HepG2 (cell line): ENCODE results near the gene COMMD10. TPM values are rescaled to one million over a fixed set of nuclear protein-coding genes. Genes with fewer than 3 reads are reported as not detected.

ENCODE experiments used
- ATAC-seq: fragments of 200-7000 bp; cut with Tn5 transposase; 3 replicates; pipeline ENCODE4 v1.9.1; 2020; ENCODE audit warnings: mild to moderate bottlenecking, moderate library complexity
- BruUV-seq: library from RNA; stranded (reverse); fragments of 400-500 nt; replicated peaks from 2 replicates; lab custom pipeline; 2021; lab: Mats Ljungman, UMichigan
- CTCF ChIA-PET: fragments of 300-600 bp; formaldehyde crosslinking; extraction: SDS; loops from one replicate; lab custom pipeline; 2021; ENCODE audit warnings: low total read pairs, inconsistent platforms, low intra/inter-chr PET ratio; lab: Yijun Ruan, JAX
- POLR2A ChIA-PET: fragments of 350-600 bp; sonication (Branson Sonifier 250); formaldehyde crosslinking; loops from one replicate; lab custom pipeline; 2020; ENCODE audit warnings: antibody characterized with exemption, inconsistent platforms; lab: Yijun Ruan, JAX
- DNase-seq: peaks from one replicate; pipeline ENCODE4 v3.0.0-alpha.2; 2015; ENCODE audit warnings: low spot score
- FAIRE-seq: peaks from 3 replicates; lab custom pipeline; 2011; peaks lifted over from hg19 to GRCh38; lab: Jason Lieb, UNC
- H2AFZ ChIP-seq: one replicate; pipeline ENCODE4 v1.6.1; 2011; ENCODE audit warnings: low read length, inconsistent platforms
- H3K27ac ChIP-seq: fragments of 300-600 bp; 3 replicates; pipeline ENCODE4 v1.8.0; 2011; ENCODE audit warnings: mixed run types, mild to moderate bottlenecking, mixed read lengths, low read length, inconsistent platforms; ENCODE audit not compliant: insufficient read depth; ENCODE audit errors: extremely low read length
- H3K27me3 ChIP-seq, 2 experiments: fragments of 200-600 bp in 1 of 2; 2 replicates in 1 of 2; 3 replicates in 1 of 2; pipeline versions ENCODE4 v1.6.0 to v1.8.0; 2011; ENCODE audit warnings: low read length in 2 of 2, mild to moderate bottlenecking in 2 of 2, moderate library complexity in 2 of 2, inconsistent platforms in 1 of 2; ENCODE audit not compliant: insufficient read depth in 2 of 2, control insufficient read depth in 1 of 2
- H3K36me3 ChIP-seq, 2 experiments: fragments of 200-600 bp in 1 of 2; replicated peaks in 1 of 2; 2 replicates in 1 of 2; 3 replicates in 1 of 2; pipeline versions ENCODE4 v1.5.1 to v1.8.0; 2011; ENCODE audit warnings: low read length in 2 of 2, inconsistent platforms in 1 of 2; ENCODE audit not compliant: insufficient read depth in 2 of 2, control insufficient read depth in 1 of 2
- H3K4me1 ChIP-seq: 2 replicates; pipeline ENCODE4 v1.5.1; 2012; ENCODE audit warnings: low read length, inconsistent platforms; ENCODE audit not compliant: insufficient read depth
- H3K4me2 ChIP-seq: 2 replicates; pipeline ENCODE4 v1.6.0; 2011; ENCODE audit warnings: low read depth, low read length, inconsistent platforms
- H3K4me3 ChIP-seq, 3 experiments: fragments of 200-600 bp in 1 of 3; sonication (generic), shearing (Covaris generic) in 1 of 3; replicated peaks in 1 of 3; 2 replicates each; pipeline ENCODE4 v1.5.1; 2011 to 2016; ENCODE audit warnings: low read length in 3 of 3, inconsistent platforms in 2 of 3, low read depth in 2 of 3, mild to moderate bottlenecking in 2 of 3, control low read depth in 1 of 3, mixed read lengths in 1 of 3; ENCODE audit not compliant: insufficient read depth in 1 of 3
- H3K79me2 ChIP-seq: one replicate; pipeline ENCODE4 v1.6.1; 2011; ENCODE audit warnings: low read length, inconsistent platforms; ENCODE audit not compliant: insufficient read depth
- H3K9ac ChIP-seq: 2 replicates; pipeline ENCODE4 v1.6.0; 2011; ENCODE audit warnings: mild to moderate bottlenecking, low read depth, low read length, inconsistent platforms; ENCODE audit not compliant: insufficient read depth
- H3K9me3 ChIP-seq: 2 replicates; pipeline ENCODE4 v1.5.1; 2012; ENCODE audit warnings: mild to moderate bottlenecking, low read length
- H4K20me1 ChIP-seq: 2 replicates; pipeline ENCODE4 v1.6.0; 2011; ENCODE audit warnings: inconsistent platforms, mild to moderate bottlenecking, low read length, moderate library complexity; ENCODE audit not compliant: insufficient read depth
- CCAR2 ChIP-seq: fragments of 200-400 bp; formaldehyde crosslinking; optimal IDR thresholded peaks from 2 replicates; pipeline ENCODE3; 2018; ENCODE audit warnings: low read depth, mild to moderate bottlenecking, low read length, moderate library complexity
- CENPT ChIP-seq: sonication (generic); formaldehyde crosslinking; IDR thresholded peaks from 2 replicates; pipeline ENCODE4 v1.8.0; 2022; ENCODE audit warnings: low read depth, mild to moderate bottlenecking, moderate library complexity, missing genetic modification reagents
- FOXA3 ChIP-seq: IDR thresholded peaks from 2 replicates; pipeline ENCODE4 v1.6.1; 2016; ENCODE audit warnings: missing genetic modification reagents, missing compliant biosample characterization
- FOXO4 ChIP-seq: sonication (generic); formaldehyde crosslinking; conservative IDR thresholded peaks from 2 replicates; pipeline ENCODE4 v1.8.1; 2023; ENCODE audit warnings: missing genetic modification reagents
- IKZF5 ChIP-seq: IDR thresholded peaks from 2 replicates; pipeline ENCODE4 v1.6.1; 2018; ENCODE audit warnings: missing genetic modification reagents, mild to moderate bottlenecking, missing compliant biosample characterization
- SKIL ChIP-seq: sonication (generic); formaldehyde crosslinking; IDR thresholded peaks from 2 replicates; pipeline ENCODE4 v1.8.0; 2022; ENCODE audit warnings: missing genetic modification reagents, mild to moderate bottlenecking, moderate library complexity, borderline replicate concordance
- ZBTB46 ChIP-seq: sonication (generic); formaldehyde crosslinking; IDR thresholded peaks from 2 replicates; pipeline ENCODE4 v1.4.0; 2020; ENCODE audit warnings: mild to moderate bottlenecking, missing genetic modification reagents, borderline replicate concordance
- ZNF275 ChIP-seq: sonication (generic); formaldehyde crosslinking; IDR thresholded peaks from 2 replicates; pipeline ENCODE4 v1.8.0; 2022; ENCODE audit warnings: missing genetic modification reagents, mild to moderate bottlenecking, inconsistent platforms, borderline replicate concordance
- ZNF512B ChIP-seq: sonication (generic); formaldehyde crosslinking; IDR thresholded peaks from 2 replicates; pipeline ENCODE4 v1.5.1; 2020; ENCODE audit warnings: missing genetic modification reagents, mild to moderate bottlenecking, borderline replicate concordance
- ZNF678 ChIP-seq: sonication (generic); formaldehyde crosslinking; IDR thresholded peaks from 2 replicates; pipeline ENCODE4 v1.4.0; 2020; ENCODE audit warnings: mild to moderate bottlenecking, missing genetic modification reagents
- WGBS: methylation state at CpG from one replicate; pipeline ENCODE4 v1.1.6; 2017; ENCODE audit warnings: low lambda C conversion rate; 5-methylcytosine and 5-hydroxymethylcytosine counted together
- in situ Hi-C: cut with HindIII; loops from 2 replicates; pipeline ENCODE4 v1.10.0; 2017; ENCODE audit warnings: low pct_unique_long_range_greater_than_20kb; ENCODE audit not compliant: extremely low pct_ligation_motif_present
- intact Hi-C: fragments of 100-400 bp; cut with micrococcal nuclease; formaldehyde crosslinking; loops from one replicate; pipeline ENCODE4 v1.10.0; 2022; ENCODE audit not compliant: unreplicated experiment
- polyA plus RNA-seq, 8 experiments: library from polyadenylated mRNA; depleted of rRNA in 3 of 8; stranded (reverse) in 7 of 8; unstranded in 1 of 8; fragments of >200 nt; fragmentation: Illumina TruSeq in 4 of 8; extraction: Trizol in 4 of 8; gene quantifications; 2 replicates each; pipeline versions ENCODE4 v1.2.1 to v1.2.3, GENCODE V29; 2011 to 2016; ENCODE audit warnings: low read depth in 4 of 8, missing spikeins in 1 of 8, mixed read lengths in 1 of 8; ENCODE audit not compliant: insufficient read depth in 1 of 8
- total RNA-seq, 5 experiments: library from RNA; depleted of rRNA; stranded (reverse); fragments of >200 nt; fragmentation: Illumina TruSeq; extraction: Trizol; gene quantifications; 2 replicates each; pipeline ENCODE4 v1.2.3, GENCODE V29; 2016; ENCODE audit warnings: low read depth in 1 of 5

The COMMD10 gene
- total and polyA plus RNA-seq, 2 of the 13 experiments (the other 11 are each of a cell fraction or from before 2014, with no cell fraction given): 16.9 to 39.3 TPM

- TF ChIP-seq ZBTB46 (no peak), CCAR2 (no peak)
Observed at GRCh38 chr5:116273448-116274242, 188.8 kb downstream of the COMMD10 start (continued).

- ChIA-PET CTCF (no interaction called here), POLR2A (no interaction called here)
- no TSS peak for BruUV-seq
- no peaks in the 10 kb centered on the region for H3K27me3 ChIP-seq
- H3K4me1 ChIP-seq: no peaks in the 10 kb centered on the region
- peaks cover 11% of the 10 kb centered on the region for H3K9me3 ChIP-seq
- in situ Hi-C loops (no loop called here), intact Hi-C loops (no loop called here)
- WGBS: 95% methylated on average over 1 of the region's 1 CpG
- no peak overlapping the region for H3K27ac ChIP-seq
- no peak overlapping the region for H3K4me2 ChIP-seq
- FAIRE-seq (no peak), DNase-seq (no peak), ATAC-seq (no peak)
- no peak overlapping the region for H3K4me3 ChIP-seq
- no peaks in the 10 kb centered on the region for H4K20me1 ChIP-seq
- H2AFZ ChIP-seq: no peak overlapping the region
- no peaks in the 10 kb centered on the region for H3K79me2 ChIP-seq
- no peak overlapping the region for H3K9ac ChIP-seq
- H3K36me3 ChIP-seq: no peaks in the 10 kb centered on the region; a peak in 1 of 5 replicates
- no peak for TF ChIP-seq SKIL (CRISPR knock-in tag)
- TF ChIP-seq FOXA3: no peak
- TF ChIP-seq IKZF5 (CRISPR knock-in tag): no peak
- no peak for TF ChIP-seq ZNF275 (CRISPR knock-in tag)
- TF ChIP-seq FOXO4 (CRISPR knock-in tag): no peak
- no peak for TF ChIP-seq ZNF678 (CRISPR knock-in tag)
- TF ChIP-seq CENPT (CRISPR knock-in tag): no peak
- TF ChIP-seq ZNF512B (CRISPR knock-in tag): no peak
Observed at GRCh38 chr5:116274251-116274650, 189.4 kb downstream of the COMMD10 start.
